Fibroblast of skin of abdomen (primary cell): ENCODE results near the gene REXO4.

ENCODE experiments used
- DNase-seq: peaks from one replicate; pipeline ENCODE4 v3.0.0-alpha.2; 2013

The REXO4 gene

DNA sequence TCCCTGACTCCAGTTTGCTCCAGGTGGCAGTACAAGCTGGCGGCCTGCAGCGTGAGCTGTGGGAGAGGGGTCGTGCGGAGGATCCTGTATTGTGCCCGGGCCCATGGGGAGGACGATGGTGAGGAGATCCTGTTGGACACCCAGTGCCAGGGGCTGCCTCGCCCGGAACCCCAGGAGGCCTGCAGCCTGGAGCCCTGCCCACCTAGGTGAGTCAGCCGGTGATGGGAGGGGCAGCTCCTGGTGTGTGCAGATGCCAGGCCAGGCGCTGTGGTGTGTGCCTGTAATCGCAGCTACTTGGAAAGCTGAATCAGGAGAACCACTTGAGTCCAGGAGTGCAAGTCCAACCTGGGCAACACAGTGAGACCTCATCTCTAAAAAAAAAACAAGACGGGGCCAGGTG, 31.9 kb upstream of the REXO4 start:
- DNase-seq = no peak

DNA sequence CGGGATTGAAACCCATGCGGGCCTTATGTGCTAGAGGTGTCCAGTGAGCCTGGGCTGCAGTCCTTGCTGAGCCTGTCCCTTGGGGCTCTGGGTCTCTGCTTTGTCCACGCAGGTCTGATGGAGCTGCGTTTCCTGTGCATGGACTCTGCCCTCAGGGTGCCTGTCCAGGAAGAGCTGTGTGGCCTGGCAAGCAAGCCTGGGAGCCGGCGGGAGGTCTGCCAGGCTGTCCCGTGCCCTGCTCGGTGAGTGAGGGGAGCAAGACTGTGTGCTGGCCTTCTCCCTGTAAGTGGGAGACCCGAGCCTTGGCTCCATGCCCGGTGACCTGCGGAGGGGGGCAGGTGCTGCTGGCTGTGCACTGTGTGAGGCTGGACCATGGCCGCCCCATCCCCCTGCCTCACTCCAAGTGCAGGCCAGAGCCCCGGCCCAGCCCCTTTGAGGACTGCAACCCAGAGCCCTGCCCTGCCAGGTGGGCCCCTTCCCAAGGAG, 30.7 kb upstream of the REXO4 start:
- DNase-seq = no peak

DNA sequence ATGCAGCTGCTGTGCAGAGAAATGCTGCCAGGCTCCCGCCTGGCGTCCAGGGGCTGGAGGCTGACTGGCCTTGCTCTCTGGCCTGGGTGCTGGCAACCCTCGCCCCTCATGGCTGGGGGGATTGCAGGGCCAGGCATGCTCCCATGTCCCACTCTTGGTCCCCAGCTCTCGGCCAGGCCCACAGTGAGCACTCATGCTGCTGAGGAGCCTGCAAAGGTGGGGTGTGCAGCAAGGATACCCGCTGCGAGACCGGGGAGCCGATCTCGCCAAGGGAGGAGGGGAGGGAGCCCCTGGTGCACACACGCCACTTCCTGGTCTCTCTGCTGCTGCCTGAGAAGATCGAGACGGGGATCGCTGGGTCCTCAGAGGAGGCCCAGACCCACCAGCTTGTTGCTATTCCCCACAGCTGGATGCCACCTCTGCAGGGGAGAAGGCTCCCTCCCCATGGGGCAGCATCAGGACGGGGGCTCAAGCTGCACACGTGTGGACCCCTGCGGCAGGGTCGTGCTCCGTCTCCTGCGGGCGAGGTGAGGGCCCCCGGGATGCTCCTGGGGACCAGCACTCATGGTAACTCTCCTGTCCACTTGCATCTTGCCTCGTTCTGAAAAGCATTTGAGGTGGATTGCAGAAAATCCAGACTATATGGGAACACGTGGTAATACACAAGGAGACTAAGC, 27.6 kb upstream of the REXO4 start:
- DNase-seq = no peak

DNA sequence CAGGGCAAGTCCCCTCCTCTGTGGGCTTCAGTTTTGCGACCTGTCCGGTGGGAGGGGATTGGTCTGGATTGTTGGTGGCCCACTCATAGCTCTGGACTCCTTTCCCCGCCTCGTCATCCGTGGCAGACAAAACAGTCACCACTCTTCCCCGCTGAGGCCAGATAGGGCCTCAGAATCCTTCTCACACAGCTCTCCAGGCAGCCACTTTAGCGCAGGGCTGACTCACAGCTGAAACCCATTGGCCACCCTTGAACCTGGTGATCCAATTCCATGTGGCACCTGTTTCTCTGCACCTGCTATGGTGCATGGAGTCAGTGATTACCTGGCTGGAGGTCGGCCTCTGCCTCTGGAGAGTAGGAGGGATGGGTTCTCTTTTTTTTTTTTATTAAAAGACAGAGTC, 26.2 kb upstream of the REXO4 start:
- no peak for DNase-seq

DNA sequence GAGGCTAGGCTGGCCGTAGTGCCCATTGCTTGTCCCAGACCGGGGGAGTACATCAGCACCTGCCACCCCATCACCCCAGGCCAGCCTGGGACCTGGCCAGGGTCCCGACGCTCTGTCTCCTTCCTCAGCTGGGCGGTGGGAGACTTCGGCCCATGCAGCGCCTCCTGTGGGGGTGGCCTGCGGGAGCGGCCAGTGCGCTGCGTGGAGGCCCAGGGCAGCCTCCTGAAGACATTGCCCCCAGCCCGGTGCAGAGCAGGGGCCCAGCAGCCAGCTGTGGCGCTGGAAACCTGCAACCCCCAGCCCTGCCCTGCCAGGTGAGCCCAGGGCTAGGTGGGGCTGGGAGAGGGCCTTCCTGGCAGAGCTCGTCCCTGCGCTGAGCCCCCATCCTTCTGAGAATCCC, 25.4 kb upstream of the REXO4 start:
- no peak for DNase-seq

DNA sequence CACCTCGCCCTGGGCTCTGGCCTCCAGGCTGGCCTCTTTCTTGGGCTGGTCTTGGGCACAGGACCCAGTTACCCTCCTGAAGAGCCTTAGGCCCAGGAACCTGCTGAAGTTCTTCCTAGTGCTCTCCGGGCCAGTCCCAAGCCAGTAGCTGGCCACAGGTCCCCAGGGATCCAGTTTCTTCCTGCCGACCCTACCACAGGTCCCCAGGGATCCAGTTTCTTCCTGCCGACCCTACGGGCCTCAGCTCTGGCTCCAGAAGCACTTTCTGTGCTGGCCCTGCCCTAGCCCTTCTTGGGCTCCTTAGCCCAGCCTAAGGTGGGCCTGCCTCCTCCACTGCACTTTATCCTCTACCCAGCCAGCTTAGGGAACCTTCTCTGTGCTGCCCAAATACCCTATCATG, 23.8 kb upstream of the REXO4 start:
- DNase-seq = no peak

DNA sequence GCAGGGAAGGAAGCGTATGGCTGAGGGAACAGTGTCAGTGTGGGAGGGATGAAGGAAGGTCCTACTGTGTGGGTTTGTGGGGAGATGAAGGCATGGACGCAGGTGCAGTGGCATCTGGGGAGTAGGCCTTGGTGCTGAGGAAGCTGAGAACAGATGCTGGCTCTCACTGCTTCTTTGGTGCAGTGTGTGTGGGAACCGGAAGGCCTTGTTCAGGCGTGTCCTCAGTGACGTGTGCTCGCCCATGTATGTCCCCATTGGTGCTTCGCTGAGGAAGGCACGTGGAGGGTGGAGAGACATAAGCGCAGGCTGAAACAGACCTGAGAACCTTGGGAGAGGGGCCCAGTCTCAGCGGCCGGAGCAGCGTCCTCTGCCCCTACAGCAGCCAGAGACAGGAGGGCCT, 23.1 kb upstream of the REXO4 start:
- no peak for DNase-seq

DNA sequence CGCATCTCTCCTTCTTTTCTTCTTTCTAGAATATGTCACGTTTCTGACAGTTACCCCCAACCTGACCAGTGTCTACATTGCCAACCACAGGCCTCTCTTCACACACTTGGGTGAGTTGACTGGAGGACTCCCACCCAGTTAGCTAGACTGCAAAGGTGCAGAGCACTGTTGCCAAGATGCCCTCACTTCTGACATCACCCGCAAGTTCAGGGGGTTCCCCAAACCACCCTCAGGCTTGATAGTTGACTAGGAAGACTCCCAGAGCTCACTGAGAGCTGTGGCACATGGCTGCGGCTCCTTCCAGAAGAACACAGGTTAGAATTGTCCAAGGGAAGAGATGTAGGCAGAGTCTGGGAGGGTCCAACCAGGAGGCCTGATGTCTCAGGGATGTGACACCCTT, 21.5 kb upstream of the REXO4 start:
- DNase-seq = no peak

DNA sequence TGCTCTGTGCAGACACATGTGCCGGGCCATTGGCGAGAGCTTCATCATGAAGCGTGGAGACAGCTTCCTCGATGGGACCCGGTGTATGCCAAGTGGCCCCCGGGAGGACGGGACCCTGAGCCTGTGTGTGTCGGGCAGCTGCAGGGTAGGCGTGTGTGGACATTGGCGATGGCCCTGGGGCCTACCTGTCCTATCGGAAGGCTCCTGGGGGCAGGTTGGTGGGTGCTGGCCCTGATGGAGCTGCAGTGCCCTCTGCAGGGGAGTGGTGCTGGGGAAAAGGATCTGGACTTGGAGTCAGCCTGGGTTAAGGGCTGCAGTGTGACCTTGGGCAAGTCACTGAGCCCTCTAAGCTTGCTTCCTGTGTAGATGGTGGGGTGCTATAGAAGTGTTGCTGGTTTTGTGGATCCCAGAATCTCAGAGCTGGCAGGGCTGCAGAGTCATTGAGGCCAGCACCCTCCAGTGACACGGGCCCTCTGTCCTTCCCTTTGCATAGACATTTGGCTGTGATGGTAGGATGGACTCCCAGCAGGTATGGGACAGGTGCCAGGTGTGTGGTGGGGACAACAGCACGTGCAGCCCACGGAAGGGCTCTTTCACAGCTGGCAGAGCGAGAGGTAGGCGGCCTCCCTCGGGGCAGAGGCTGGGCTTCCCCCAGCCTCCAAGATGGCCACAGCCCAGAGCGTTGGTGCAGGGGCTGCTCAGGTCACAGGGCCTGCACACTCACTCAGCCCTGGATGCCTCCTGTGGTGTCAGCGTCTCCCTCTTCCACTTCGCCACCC, 20.1 kb upstream of the REXO4 start:
- no peak for DNase-seq

DNA sequence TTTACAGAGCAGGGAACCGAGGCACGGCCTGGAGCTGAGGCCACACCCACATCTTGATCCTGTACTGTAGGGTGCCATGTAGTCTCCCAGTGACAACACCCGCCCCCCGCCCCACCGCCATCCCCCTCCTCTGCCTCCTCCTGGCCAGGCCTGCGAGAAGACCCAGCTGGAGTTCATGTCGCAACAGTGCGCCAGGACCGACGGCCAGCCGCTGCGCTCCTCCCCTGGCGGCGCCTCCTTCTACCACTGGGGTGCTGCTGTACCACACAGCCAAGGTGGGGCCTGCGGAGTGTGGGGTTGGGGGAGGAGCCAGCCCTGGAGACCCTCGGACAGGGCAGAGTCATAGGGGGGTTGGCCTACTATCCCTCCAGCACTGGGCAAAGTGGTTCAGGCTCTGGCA, 18.9 kb upstream of the REXO4 start:
- DNase-seq = no peak

DNA sequence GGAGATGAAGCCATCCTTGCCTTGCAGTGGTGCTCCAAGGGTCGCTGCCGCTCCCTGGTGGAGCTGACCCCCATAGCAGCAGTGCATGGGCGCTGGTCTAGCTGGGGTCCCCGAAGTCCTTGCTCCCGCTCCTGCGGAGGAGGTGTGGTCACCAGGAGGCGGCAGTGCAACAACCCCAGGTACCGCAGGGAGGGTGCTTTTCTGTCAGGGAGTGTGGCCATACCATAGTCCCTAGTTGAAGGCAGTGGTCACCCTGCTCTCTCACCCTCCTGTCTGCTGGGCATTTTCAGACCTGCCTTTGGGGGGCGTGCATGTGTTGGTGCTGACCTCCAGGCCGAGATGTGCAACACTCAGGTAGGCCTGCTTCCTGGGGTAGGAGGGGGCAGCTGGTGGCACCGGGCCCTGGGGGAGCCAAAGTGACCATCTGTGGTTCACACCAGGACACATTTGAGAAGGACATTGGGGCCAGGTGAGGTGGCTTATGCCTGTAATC, 15.6 kb upstream of the REXO4 start:
- DNase-seq = no peak

DNA sequence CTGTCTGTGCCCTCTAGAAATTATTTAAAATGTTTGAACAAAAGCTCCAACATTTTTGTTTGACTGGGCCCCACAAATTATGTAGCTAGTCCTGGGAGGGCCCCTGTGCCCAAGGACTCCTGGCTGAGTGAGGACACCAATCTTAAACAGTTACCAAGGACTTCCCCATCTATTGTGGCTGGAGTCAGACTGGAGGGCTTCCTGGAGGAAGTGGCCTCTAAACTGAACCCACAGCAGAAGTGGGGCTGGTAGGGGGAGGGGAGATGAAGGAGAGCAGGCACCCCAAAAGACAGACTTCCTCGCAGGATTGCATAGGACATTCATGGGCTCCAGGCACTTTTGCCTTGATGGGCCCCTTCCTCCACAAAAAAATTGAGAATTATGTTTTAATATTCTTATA, 12.4 kb upstream of the REXO4 start:
- no peak for DNase-seq

DNA sequence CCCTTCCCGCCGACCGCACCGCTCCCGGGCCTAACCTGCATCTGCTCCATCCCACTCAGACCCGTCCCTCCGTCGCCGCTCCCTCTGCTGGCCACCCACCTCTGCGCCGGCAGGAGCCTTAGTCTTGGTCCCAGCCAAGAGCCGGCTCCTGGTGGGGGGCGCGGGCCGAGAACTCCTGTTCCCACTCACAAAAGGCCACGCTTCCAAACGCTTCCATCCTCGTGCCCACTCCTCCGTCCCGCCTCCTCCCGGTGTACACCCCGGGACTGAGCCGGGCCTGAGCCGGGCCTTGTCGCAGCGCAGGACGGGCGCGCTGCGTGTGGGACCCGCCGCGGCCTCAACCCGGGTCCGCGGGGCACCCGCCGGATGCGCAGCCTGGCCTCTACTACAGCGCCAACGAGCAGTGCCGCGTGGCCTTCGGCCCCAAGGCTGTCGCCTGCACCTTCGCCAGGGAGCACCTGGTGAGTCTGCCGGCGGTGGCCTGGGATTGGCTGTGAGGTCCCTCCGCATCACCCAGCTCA, 11.9 kb upstream of the REXO4 start:
- no peak for DNase-seq

DNA sequence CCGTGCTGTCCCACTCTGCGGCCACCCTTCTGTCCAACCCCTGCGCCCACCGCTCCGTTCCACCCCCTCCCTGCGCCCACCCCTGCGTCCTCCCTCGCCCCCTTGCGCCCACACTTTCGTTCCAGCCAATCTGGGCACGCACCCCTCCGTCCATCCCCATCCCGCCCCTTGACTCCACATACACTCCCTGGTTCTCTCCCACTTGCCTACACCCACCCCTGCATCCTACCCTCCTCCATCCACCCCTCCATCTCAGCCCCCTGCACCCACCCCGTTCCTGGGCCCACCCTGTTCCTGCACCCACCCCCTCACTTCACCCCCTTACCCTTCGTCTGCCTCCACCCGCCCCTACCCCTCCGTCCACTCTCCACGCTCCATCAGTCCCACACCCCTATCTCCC, 11.4 kb upstream of the REXO4 start:
- DNase-seq = no peak

DNA sequence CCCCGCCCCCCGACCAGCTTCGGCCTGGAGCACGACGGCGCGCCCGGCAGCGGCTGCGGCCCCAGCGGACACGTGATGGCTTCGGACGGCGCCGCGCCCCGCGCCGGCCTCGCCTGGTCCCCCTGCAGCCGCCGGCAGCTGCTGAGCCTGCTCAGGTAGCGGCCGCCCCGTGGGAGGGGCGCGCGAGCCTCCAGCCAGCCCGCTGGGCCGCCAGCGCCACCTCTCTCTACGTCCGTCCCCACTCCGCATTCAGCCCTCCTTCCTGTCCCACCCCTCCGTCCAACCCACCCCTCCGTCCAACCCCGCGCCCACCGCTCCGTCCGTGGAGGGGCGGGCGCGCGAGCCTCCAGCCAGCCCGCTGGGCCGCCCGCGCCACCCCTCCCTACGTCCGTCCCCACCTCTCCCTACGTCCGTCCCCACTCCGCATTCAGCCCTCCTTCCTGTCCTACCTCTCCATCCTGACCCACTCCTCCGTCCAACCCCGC, 10.8 kb upstream of the REXO4 start:
- no peak for DNase-seq

DNA sequence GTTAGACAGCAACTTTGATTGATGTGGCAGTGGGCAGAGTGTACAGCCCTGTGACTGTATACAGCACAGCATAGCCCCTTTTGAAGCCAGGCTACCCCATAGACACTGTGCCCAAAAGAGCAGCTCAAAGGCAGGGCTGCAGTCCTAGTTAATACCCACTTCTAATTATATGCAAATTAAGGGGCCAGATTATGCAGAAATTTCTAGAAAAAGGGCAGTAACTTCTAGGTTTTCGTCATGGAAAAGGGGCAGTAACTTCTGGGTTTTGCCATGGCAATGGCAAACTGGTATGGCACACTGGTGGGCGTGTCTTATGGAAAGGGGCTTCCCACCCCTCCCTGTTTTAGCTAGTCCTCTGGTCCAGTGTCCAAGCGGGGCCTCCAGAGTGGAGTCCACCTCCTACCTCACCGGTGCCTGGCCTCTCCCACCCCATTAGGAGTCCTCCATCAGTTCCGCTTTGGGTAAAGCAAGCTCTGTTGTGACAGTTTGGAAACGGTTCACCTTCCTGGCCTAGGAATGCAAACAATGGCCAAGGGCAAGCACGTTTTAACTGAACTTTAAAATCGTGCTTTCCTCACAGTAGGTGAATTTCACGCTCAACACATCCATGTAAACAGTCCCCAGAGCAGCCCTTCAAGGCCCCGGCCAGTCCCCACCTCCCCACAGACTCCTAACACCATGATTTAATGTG, 10.0 kb upstream of the REXO4 start:
- no peak for DNase-seq

DNA sequence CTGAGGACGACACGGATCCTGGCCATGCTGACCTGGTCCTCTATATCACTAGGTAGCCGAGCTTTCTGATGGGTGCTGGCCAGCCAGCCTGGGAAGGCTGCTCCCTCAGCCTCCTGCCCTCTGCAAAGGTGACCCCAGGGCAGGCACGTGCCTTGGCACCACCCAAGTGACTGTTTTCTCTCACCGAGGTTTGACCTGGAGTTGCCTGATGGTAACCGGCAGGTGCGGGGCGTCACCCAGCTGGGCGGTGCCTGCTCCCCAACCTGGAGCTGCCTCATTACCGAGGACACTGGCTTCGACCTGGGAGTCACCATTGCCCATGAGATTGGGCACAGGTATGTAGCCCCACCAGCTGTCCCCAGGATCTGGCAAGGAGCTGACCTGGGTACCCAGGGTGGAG, 8.2 kb upstream of the REXO4 start:
- no peak for DNase-seq

DNA sequence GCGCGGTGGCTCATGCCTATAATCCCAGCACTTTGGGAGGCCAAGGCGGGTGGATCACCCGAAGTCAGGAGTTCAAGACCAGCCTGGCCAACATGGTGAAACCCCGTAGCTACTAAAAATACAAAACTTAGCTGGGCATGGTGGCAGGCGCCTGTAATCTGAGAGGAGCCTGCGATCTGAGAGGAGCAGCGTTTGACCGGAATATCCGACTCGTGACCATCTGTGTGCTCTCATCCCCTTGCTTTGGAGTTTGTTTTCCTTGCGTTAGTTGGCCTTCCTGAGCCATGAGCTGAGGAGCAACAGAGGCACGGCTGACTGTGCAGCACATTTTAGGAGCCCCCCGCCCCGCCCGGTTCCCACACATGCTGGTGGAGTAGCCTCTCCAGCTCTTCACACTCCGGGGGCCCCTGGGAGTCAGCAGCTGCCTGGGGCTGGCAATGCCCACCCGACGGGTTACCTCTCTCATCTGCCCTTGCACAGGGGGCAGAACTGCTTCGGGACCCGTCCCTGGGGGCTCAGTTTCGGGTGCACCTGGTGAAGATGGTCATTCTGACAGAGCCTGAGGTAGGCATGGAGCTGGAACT, 7.3 kb upstream of the REXO4 start:
- no peak for DNase-seq

DNA sequence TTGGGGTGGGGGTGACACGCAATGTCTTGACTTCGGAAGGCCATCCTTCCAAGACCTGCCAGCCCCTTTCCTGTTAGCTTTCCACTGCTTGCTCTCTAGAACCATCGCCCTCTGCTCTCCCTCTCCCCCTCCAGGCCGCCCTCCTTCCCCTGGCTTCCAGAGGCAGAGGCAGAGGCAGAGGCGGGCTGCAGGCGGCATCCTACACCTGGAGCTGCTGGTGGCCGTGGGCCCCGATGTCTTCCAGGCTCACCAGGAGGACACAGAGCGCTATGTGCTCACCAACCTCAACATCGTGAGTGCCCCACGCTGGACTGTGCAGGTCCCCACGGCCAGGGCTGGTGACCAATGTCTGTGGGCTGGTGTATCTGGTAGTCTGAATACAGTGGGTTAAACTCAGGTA, 6.4 kb upstream of the REXO4 start:
- DNase-seq = no peak

DNA sequence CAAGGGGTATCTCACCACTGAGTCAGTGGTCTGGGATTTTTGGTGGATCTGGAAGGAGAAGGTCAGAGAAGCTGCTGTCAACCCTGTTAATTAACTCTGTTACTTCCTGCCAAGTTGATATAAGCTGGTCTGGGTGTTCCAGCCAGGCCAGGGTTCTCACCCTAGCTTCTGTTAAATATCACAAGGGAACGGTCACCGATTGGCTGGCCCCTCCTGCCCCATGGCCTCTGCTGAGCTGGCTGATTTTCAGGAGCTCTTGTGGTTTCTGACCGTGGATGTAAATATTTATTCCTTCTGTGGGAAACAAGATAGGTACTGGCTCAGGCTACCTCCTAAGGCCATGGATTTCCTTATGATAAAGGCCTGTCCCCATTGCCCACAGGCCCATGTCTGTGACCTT, 5.4 kb upstream of the REXO4 start:
- no peak for DNase-seq

DNA sequence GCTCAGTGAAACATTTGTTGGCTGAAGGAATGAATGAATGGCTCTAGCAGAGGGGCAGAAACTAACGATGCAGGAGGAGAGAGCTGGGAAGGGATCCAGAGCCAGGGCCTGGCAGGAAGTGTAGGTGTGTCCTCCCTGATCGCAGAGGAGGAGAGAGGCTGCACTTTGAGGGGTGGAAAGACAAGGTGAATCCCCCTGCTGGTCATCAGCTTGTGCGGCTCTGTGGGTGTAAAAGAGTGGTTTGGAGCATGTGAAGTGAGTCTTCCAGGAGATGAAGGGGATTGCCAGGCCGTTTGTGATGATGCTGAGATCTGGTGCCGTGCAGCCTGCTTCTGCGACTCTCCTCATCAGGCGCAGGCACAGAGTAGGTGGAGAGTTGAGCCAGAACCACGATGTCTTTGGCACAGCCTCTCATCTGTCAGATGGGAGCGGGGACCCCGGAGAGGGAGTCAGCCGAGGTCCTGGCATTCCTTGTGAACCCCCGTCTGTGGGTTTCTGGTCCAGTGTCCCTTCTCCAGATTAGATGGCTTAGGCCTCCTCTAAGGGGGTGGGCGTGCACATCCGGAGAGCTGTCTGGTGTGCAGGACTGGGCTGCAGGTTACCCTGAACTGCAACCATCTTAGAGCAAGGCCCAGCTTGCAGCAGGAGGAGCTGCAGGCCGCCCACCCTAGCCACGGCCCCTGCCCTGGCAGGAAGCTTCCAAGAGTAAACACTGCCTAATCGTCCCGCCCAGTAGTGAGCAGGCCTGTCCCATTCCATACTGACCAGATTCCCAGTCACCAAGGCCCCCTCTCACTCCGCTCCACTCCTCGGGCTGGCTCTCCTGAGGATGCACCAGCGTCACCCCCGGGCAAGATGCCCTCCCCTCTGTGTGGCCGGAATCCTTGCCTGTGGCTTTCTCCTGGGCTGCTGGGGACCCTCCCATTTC, 4.1 kb upstream of the REXO4 start, which contains the start of gene ADAMTS13:
Gene ADAMTS13, plus strand, starts transcription at position 753 of the 928 bp plus-strand sequence. Its CDS starts 77 bp downstream, at position 830.
- no peak for DNase-seq
